ENCODE results near the gene ZNF154. TPM values are rescaled to one million over a fixed set of nuclear protein-coding genes. Genes with fewer than 3 reads are reported as not detected.

ZNF154 gene
- total and polyA plus RNA-seq, 2 donors (not counting 1 experiment from before 2014, with no cell fraction given) = 25.4 to 40.4 TPM

- intact Hi-C loops (cut with micrococcal nuclease) = no loop called here
- H3K9ac ChIP-seq (ENCODE audit: low read length) = no peak overlapping the region
- no peak for DNase-seq
- H3K4me1 ChIP-seq (ENCODE audit: control insufficient read depth in 2 of 2, insufficient read depth in 2 of 2, low read length in 2 of 2) = peaks cover 9 to 13% of the 10 kb centered on the region in 2 donors
- H3K9me3 ChIP-seq (ENCODE audit: control extremely low read depth in 1 of 3, control insufficient read depth in 2 of 3, insufficient read depth in 1 of 3, low read length in 2 of 3) = peaks cover 0 to 3% (median 0%) of the 10 kb centered on the region in 3 donors
- no peak overlapping the region for H2AFZ ChIP-seq (ENCODE audit: insufficient read depth, low read depth, low read length, poor library complexity, severe bottlenecking)
- ATAC-seq (ENCODE audit: low read depth) = no peak
- no peak overlapping the region for H3K27ac ChIP-seq (ENCODE audit: low read length in 2 of 2)
- CTCF ChIA-PET = no interaction called here
- H3K4me1 Mint-ChIP-seq = peaks cover 13% of the 10 kb centered on the region
- WGBS (ENCODE audit: insufficient coverage) = 100% methylated on average over 1 of the region's 1 CpG
- TF ChIP-seq EZH2 (IDR thresholded peaks at IDR 0.05; ENCODE audit: borderline replicate concordance, insufficient read depth, low read depth, low read length, poor library complexity, severe bottlenecking) (no peak), CTCF (IDR thresholded peaks at IDR 0.05) (no peak)
- H3K4me3 Mint-ChIP-seq = no peak overlapping the region
- POLR2A ChIA-PET = no interaction called here
- no peak overlapping the region for H3K27ac Mint-ChIP-seq
- no peak overlapping the region for H3K4me3 ChIP-seq (ENCODE audit: control extremely low read depth in 1 of 5, extremely low read depth in 1 of 5, insufficient read depth in 1 of 5, low read depth in 2 of 5, low read length in 4 of 5)
- H4K20me1 ChIP-seq (ENCODE audit: control insufficient read depth, insufficient read depth, low read length, poor library complexity, severe bottlenecking) = no peaks in the 10 kb centered on the region
- no peaks in the 10 kb centered on the region for H3K36me3 ChIP-seq (replicated peaks in 1 of 2; ENCODE audit: control extremely low read depth in 1 of 2, control insufficient read depth in 1 of 2, extremely low read depth in 1 of 2, insufficient read depth in 2 of 2, low read length in 1 of 2)
- peaks cover 0 to 48% (median 14%) of the 10 kb centered on the region in 4 experiments for H3K27me3 ChIP-seq (replicated peaks in 1 of 4; ENCODE audit: control extremely low read depth in 1 of 4, control insufficient read depth in 3 of 4, insufficient read depth in 4 of 4, low read length in 3 of 4)
- no peak overlapping the region for H3K4me2 ChIP-seq (replicated peaks; ENCODE audit: low read depth, low read length, poor library complexity, severe bottlenecking)
- H3K79me2 ChIP-seq (ENCODE audit: control insufficient read depth, insufficient read depth, low read length) = no peaks in the 10 kb centered on the region
- peaks cover 34% of the 10 kb centered on the region for H3K27me3 Mint-ChIP-seq
- no peaks in the 10 kb centered on the region for H3K9me3 Mint-ChIP-seq (ENCODE audit: insufficient read depth)
Measured at GRCh38 chr19:57667228-57667627, 41.8 kb downstream of the ZNF154 start.

- peaks cover 30% of the 10 kb centered on the region for H3K27me3 Mint-ChIP-seq
Measured at GRCh38 chr19:57665261-57665806, 43.7 kb downstream of the ZNF154 start.

More at GRCh38 chr19:57665261-57665806, 43.7 kb downstream of the ZNF154 start:
- Histone ChIP-seq H3K36me3 (replicated peaks in 1 of 2; ENCODE audit: control extremely low read depth in 1 of 2, control insufficient read depth in 1 of 2, extremely low read depth in 1 of 2, insufficient read depth in 2 of 2, low read length in 1 of 2) (no peaks in the 10 kb centered on the region), H3K79me2 (ENCODE audit: control insufficient read depth, insufficient read depth, low read length) (no peaks in the 10 kb centered on the region), H3K4me3 (ENCODE audit: control extremely low read depth in 1 of 5, extremely low read depth in 1 of 5, insufficient read depth in 1 of 5, low read depth in 2 of 5, low read length in 4 of 5) (no peak overlapping the region), H3K27ac (ENCODE audit: low read length in 2 of 2) (no peak overlapping the region), H3K4me1 (ENCODE audit: control insufficient read depth in 2 of 2, insufficient read depth in 2 of 2, low read length in 2 of 2) (peaks cover 9 to 13% of the 10 kb centered on the region in 2 donors), H3K9ac (ENCODE audit: low read length) (no peak overlapping the region), H3K27me3 (replicated peaks in 1 of 4; ENCODE audit: control extremely low read depth in 1 of 4, control insufficient read depth in 3 of 4, insufficient read depth in 4 of 4, low read length in 3 of 4) (peaks cover 0 to 47% (median 16%) of the 10 kb centered on the region in 4 experiments), H2AFZ (ENCODE audit: insufficient read depth, low read depth, low read length, poor library complexity, severe bottlenecking) (no peak overlapping the region), H3K4me2 (replicated peaks; ENCODE audit: low read depth, low read length, poor library complexity, severe bottlenecking) (no peak overlapping the region), H4K20me1 (ENCODE audit: control insufficient read depth, insufficient read depth, low read length, poor library complexity, severe bottlenecking) (no peaks in the 10 kb centered on the region), H3K9me3 (ENCODE audit: control extremely low read depth in 1 of 3, control insufficient read depth in 2 of 3, insufficient read depth in 1 of 3, low read length in 2 of 3) (peaks cover 0 to 3% (median 1%) of the 10 kb centered on the region in 3 donors)
- no peak for ATAC-seq (ENCODE audit: low read depth)
- Mint-ChIP-seq H3K27ac (no peak overlapping the region), H3K4me3 (peak overlapping the region; percentile 73), H3K4me1 (peaks cover 13% of the 10 kb centered on the region), H3K9me3 (ENCODE audit: insufficient read depth) (no peaks in the 10 kb centered on the region)
- TF ChIP-seq EZH2 (IDR thresholded peaks at IDR 0.05; ENCODE audit: borderline replicate concordance, insufficient read depth, low read depth, low read length, poor library complexity, severe bottlenecking) (no peak), CTCF (IDR thresholded peaks at IDR 0.05) (no peak)
- DNase-seq = no peak
- intact Hi-C loops (cut with micrococcal nuclease) = no loop called here
- ChIA-PET POLR2A (no interaction called here), CTCF (no interaction called here)
- WGBS (ENCODE audit: insufficient coverage) = 100% methylated on average over 8 of the region's 9 CpGs

Data from B cell (primary cell).